ENCODE results near the gene ANKRD18A.
"Not testable (repeated sequence)": the region's sequence is repeated elsewhere in the genome, so short reads cannot be mapped to it uniquely, and the experiment has no call there.

ANKRD18A gene

GRCh38 chr9:38622951-38623350, 2.6 kb upstream of the ANKRD18A start:
- no peak for DNase-seq

DNA sequence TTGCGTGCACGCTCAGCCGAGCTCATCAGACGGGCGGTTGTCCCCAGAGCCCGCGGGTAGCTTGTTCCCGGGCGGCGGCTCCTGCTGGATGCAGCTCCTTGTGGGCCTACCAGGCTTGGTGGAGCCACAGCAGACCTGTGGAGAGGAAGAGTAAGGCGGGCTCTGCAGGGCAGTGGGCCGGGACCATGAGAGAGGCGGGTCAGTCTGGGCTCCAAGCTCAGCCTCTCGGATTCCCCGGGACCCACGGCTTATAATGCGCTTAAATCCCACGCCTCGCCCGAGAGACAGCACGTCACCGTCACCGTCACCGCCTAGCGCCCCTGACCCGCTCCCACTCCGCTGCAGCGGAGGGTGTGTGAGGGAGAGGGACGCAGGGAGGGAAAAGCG, 1.9 kb upstream of the ANKRD18A start:
- peak; percentile 57 for DNase-seq

GRCh38 chr9:38621434-38622287, 1.3 kb upstream of the ANKRD18A start:
- DNase-seq: peak; percentile 75

DNA sequence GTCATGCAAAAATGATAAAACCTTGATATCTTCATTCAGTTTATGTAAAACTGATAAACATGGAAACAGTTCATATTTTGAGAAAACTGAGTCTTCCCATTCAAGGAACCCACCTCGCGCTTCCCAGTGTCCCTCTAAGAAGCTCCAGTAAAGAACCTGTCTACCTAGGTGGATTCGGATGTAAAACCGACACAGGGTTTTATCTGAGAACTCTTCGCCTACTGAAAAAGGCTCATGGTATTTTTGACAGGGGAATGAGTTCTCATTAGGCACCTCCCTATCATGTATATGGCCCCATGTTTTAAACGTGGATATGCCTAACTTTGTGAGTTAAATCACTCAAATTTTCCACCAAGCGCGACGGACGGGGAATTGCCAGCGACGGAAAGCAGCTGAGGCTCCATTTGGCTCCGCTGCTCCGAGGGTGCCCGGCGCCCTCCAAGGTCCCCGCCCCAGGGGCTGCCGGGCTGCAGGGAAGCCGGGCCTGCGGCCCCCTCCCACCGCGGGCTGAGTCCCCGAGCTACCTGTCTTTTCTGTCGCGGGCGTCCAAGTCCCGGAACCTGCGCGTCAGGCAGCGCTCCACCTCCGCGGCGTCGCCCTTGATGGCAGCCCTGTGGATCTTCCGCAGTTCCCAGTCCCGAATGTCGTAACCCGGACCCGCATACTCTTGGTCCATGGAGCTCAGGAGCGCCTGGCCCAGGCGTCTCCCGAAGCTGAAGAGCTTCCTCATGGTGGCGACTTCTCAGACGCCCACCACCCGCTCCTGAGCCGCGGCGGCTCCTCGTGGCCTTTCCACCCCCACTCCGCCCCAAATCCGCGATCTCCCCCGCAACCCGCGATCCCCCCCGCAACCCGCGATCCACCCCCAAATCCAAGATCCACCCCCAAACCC, 594 bp downstream of the ANKRD18A start:
- DNase-seq: peak; percentile 66

- not testable (repeated sequence) for DNase-seq
These were observed 22.2 kb downstream of the ANKRD18A start for GRCh38 chr9:38598029-38598745.

DNA sequence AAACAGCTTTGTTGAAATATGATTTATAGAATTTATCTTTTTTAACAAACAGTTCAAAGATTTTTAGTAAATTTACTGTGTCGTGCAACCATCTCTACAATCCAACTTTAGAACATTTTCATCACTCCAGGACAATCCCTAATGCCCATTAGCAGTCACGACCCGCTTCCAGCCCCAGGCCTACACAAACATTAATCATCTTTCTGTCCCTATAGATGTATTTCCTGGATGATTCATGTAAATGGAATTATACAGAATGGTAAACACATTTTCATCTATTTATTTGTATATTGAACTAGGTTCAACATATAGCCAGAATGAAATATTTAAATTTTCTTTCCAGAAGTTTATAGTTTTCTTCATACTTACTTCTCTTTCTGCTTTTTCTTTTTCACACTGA, 25.3 kb downstream of the ANKRD18A start:
- not testable (repeated sequence) for DNase-seq

GRCh38 chr9:38591346-38592063, 28.9 kb downstream of the ANKRD18A start:
- DNase-seq: not testable (repeated sequence)

DNA sequence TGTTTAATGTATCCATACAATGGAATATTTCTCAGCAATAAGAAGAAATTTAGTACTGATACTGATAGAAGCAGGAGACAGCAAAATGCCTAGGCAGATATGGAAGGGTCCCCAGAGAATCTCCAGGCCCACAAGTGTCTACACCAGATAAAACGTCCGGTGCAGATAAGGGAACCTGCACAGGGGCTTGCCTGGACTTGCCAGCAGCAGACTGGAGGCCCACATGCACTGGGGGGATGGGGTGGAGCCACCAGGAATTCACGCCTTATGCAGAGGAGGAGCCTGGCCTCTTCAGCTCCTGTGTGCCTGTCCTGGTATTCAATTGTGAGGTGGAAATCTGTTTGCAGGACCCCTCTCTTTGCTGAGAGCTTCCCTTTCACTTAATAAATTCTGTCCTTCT, 36.6 kb downstream of the ANKRD18A start:
- DNase-seq: not testable (repeated sequence)

GRCh38 chr9:38580112-38580511, 40.3 kb downstream of the ANKRD18A start:
- DNase-seq: not testable (repeated sequence)

DNA sequence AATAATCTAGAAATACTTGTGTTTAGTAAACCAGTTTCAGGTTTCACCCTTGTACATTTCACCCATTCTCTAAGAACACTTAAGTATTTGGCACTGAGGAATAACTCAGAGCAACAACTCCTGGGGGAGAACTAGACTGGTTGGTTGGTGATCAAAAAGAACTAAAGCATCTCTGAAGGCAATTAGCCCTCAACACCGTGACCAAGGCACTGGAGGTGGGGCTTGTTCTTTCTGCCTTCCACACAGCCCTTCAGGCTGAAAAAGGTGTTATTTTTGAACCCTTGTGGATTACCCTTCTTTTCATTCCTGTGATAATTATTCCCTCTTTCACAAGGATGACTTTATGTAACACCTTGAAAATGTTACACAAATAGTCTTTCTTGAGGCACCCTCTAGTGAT, 44.2 kb downstream of the ANKRD18A start:
- DNase-seq: not testable (repeated sequence)

- DNase-seq: not testable (repeated sequence)
These were observed 54.3 kb downstream of the ANKRD18A start for GRCh38 chr9:38566048-38566447.

GRCh38 chr9:38565178-38565577, 55.2 kb downstream of the ANKRD18A start:
- not testable (repeated sequence) for DNase-seq

GRCh38 chr9:38563911-38564310, 56.5 kb downstream of the ANKRD18A start:
- DNase-seq: not testable (repeated sequence)

GRCh38 chr9:38561134-38561533, 59.3 kb downstream of the ANKRD18A start:
- not testable (repeated sequence) for DNase-seq

GRCh38 chr9:38559172-38559571, 61.2 kb downstream of the ANKRD18A start:
- not testable (repeated sequence) for DNase-seq

DNA sequence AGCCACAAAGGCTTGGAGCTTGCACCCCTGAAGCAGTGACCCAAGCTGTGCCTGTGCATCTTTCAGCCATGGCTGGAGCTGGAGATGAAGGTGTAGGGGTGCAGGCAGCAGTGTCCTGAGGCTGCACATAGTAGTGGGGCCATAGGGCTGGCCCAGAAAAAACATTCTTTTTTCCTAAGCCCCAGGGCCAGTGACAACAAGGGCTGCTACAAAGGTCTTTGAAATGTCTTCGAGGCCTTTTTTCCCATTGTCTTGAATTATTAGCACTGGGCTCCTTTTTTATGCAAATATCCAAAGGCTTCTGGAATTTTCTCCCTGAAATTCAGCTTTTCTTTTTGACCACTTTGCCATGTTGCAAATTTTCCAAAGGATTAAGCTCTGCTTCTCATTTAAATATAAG, 62.6 kb downstream of the ANKRD18A start:
- not testable (repeated sequence) for DNase-seq

- DNase-seq: not testable (repeated sequence)
These were observed 65.4 kb downstream of the ANKRD18A start for GRCh38 chr9:38554966-38555365.

- not testable (repeated sequence) for DNase-seq
These were observed 67.4 kb downstream of the ANKRD18A start for GRCh38 chr9:38553019-38553418.

- not testable (repeated sequence) for DNase-seq
These were observed 73.8 kb downstream of the ANKRD18A start for GRCh38 chr9:38546497-38547163.

DNA sequence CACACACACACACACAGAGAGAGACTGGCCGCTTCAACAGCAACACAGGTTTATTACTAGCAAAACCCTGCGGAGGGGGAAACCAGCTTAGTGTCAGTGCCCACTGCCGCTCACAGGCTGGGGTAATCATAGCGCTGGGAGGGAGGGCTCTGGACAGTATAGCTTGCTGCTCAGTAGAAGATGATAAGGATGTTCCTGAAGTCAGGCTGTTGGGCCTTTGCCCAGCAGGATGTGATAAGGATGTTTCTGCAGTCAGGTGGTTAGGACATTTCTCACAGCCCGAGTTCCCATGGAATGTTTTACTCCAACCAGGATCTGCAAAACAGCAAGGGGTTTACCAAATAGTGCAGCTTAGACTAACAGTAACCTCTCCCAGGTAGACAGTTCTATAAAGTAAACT, 79.9 kb downstream of the ANKRD18A start:
- not testable (repeated sequence) for DNase-seq

DNA sequence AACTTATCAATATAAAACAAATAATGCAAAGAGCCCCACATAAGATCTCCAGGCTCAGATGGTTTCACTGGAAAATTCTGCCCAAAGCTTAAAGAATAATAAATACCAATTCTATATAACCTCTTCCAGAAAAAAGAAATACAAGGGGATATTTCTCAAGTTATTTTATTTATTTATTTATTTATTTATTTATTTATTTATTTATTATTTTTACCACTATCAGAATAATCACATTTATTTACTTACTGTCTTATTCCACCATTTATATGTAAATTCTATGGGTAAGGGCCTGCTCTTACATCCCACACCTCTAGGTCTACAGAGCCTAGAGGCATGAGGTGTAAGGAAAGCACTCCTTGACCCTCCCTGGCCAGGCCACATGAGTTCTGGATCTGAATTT, 91.1 kb downstream of the ANKRD18A start:
- no peak for DNase-seq

GRCh38 chr9:38527503-38527902, 92.9 kb downstream of the ANKRD18A start:
- no peak for DNase-seq
